Endothelial cell of umbilical vein (primary cell): ENCODE measurements around the gene OTOGL. TPM values are rescaled to one million over a fixed set of nuclear protein-coding genes. Genes with fewer than 3 reads are reported as not detected.

ENCODE experiments used
- BruUV-seq: library from RNA; stranded (reverse); fragments of 400-500 nt; replicated peaks from 2 replicates; lab custom pipeline; 2021; lab: Mats Ljungman, UMichigan
- CTCF ChIA-PET: fragments of 300-600, 350-600 bp; sonication (Branson Sonifier 250); formaldehyde crosslinking; loops from one replicate; lab custom pipeline; 2021; ENCODE audit warnings: antibody characterized with exemption, inconsistent platforms; lab: Charles Lee
- POLR2A ChIA-PET: fragments of 300-600, 350-600 bp; sonication (Branson Sonifier 250); formaldehyde crosslinking; loops from one replicate; lab custom pipeline; 2021; ENCODE audit warnings: antibody characterized with exemption, inconsistent platforms; lab: Charles Lee
- DNase-seq: peaks from one replicate; pipeline ENCODE4 v3.0.0-alpha.2; 2011; ENCODE audit warnings: low read depth, low spot score
- FAIRE-seq: peaks from 2 replicates; lab custom pipeline; 2011; peaks lifted over from hg19 to GRCh38; lab: Jason Lieb, UNC
- H2AFZ ChIP-seq: 2 replicates; pipeline ENCODE4 v1.6.0; 2012; ENCODE audit warnings: low read depth, low read length, control low read depth, inconsistent platforms
- H3K27ac ChIP-seq: 2 replicates; pipeline ENCODE4 v1.5.1; 2011; ENCODE audit warnings: low read depth, mild to moderate bottlenecking, control low read depth, low read length, moderate library complexity; ENCODE audit not compliant: insufficient read depth
- H3K27me3 ChIP-seq, 2 experiments: 2 replicates each; pipeline versions ENCODE4 v1.6.0 to v1.6.1; 2011; ENCODE audit warnings: low read length in 2 of 2, mixed read lengths in 1 of 2; ENCODE audit not compliant: control insufficient read depth in 2 of 2, insufficient read depth in 2 of 2
- H3K36me3 ChIP-seq, 2 experiments: 2 replicates in 1 of 2; 3 replicates in 1 of 2; pipeline ENCODE4 v1.5.1; 2011; ENCODE audit warnings: low read length in 2 of 2, mild to moderate bottlenecking in 1 of 2, moderate library complexity in 1 of 2; ENCODE audit not compliant: control insufficient read depth in 2 of 2, insufficient read depth in 2 of 2; ENCODE audit errors: extremely low read depth in 1 of 2
- H3K4me1 ChIP-seq: 3 replicates; pipeline ENCODE4 v1.5.1; 2011; ENCODE audit warnings: mild to moderate bottlenecking, low read length; ENCODE audit not compliant: control insufficient read depth, insufficient read depth; ENCODE audit errors: extremely low read depth
- H3K4me2 ChIP-seq: 2 replicates; pipeline ENCODE4 v1.6.1; 2011; ENCODE audit warnings: low read length, control low read depth, mixed read lengths; ENCODE audit not compliant: insufficient read depth
- H3K4me3 ChIP-seq, 3 experiments: fragments of 200-600 bp in 1 of 3; sonication (generic), shearing (Covaris generic) in 1 of 3; replicated peaks in 1 of 3; 2 replicates each; pipeline ENCODE4 v1.5.1; 2011 to 2016; ENCODE audit warnings: control low read depth in 3 of 3, low read length in 3 of 3, mild to moderate bottlenecking in 2 of 3, inconsistent platforms in 1 of 3, low read depth in 1 of 3, moderate library complexity in 1 of 3; ENCODE audit not compliant: insufficient read depth in 1 of 3
- H3K79me2 ChIP-seq: 2 replicates; pipeline ENCODE4 v1.6.0; 2012; ENCODE audit warnings: low read length, inconsistent platforms; ENCODE audit not compliant: control insufficient read depth, insufficient read depth
- H3K9ac ChIP-seq: replicated peaks from 2 replicates; pipeline ENCODE3; 2011; ENCODE audit warnings: low read length, control low read depth; ENCODE audit not compliant: insufficient read depth; ENCODE audit errors: extremely low read depth
- H3K9me1 ChIP-seq: replicated peaks from 3 replicates; pipeline ENCODE4 v1.6.0; 2011; ENCODE audit warnings: mild to moderate bottlenecking, low read length; ENCODE audit not compliant: control insufficient read depth, insufficient read depth; ENCODE audit errors: extremely low read depth
- H3K9me3 ChIP-seq: replicated peaks from 2 replicates; pipeline ENCODE4 v1.5.1; 2012; ENCODE audit warnings: low read length, inconsistent platforms; ENCODE audit not compliant: control insufficient read depth, insufficient read depth
- H4K20me1 ChIP-seq: replicated peaks from 2 replicates; pipeline ENCODE3; 2011; ENCODE audit warnings: mild to moderate bottlenecking, low read length; ENCODE audit not compliant: control insufficient read depth, insufficient read depth; ENCODE audit errors: extremely low read depth
- CTCF ChIP-seq, 2 donors: IDR thresholded peaks; 1 replicate in 1 of 2; 2 replicates in 1 of 2; pipeline ENCODE4 v1.5.1; 2011; ENCODE audit warnings: low read length in 2 of 2, mild to moderate bottlenecking in 2 of 2, moderate library complexity in 2 of 2, control low read depth in 1 of 2, inconsistent platforms in 1 of 2, low read depth in 1 of 2; ENCODE audit not compliant: insufficient read depth in 1 of 2; ENCODE audit errors: extremely low read depth in 1 of 2
- EZH2 ChIP-seq: IDR thresholded peaks from 2 replicates; pipeline ENCODE4 v1.6.1; 2012; ENCODE audit warnings: borderline replicate concordance, low read depth, mild to moderate bottlenecking, moderate library complexity, low read length, inconsistent platforms; ENCODE audit not compliant: severe bottlenecking
- FOS ChIP-seq: IDR thresholded peaks from 2 replicates; pipeline ENCODE4 v1.6.1; 2011; ENCODE audit warnings: mild to moderate bottlenecking, low read length, moderate library complexity, borderline replicate concordance; ENCODE audit not compliant: insufficient read depth
- GATA2 ChIP-seq: IDR thresholded peaks from 2 replicates; pipeline ENCODE4 v1.7.0; 2011; ENCODE audit warnings: low read depth, mild to moderate bottlenecking, moderate library complexity, mixed read lengths, low read length; ENCODE audit not compliant: insufficient read length, insufficient read depth
- JUN ChIP-seq: IDR thresholded peaks from 2 replicates; pipeline ENCODE4 v1.6.1; 2011; ENCODE audit warnings: borderline replicate concordance, low read depth; ENCODE audit not compliant: insufficient read length, insufficient read depth
- MAX ChIP-seq: IDR thresholded peaks from 2 replicates; pipeline ENCODE4 v1.6.1; 2011; ENCODE audit not compliant: insufficient read depth, insufficient read length
- MYC ChIP-seq: IDR thresholded peaks from one replicate; pipeline ENCODE4 v1.6.1; 2011; ENCODE audit warnings: mild to moderate bottlenecking, low read depth, low read length
- POLR2A ChIP-seq: IDR thresholded peaks from 2 replicates; pipeline ENCODE4 v1.6.1; 2012; ENCODE audit warnings: low read depth, mild to moderate bottlenecking, control low read depth, low read length
- POLR2AphosphoS5 ChIP-seq: IDR thresholded peaks from 2 replicates; pipeline ENCODE4 v1.6.1; 2012; ENCODE audit warnings: low read depth, mild to moderate bottlenecking, control low read depth, low read length, moderate library complexity; ENCODE audit not compliant: insufficient read depth
- dilution Hi-C: fragments of 300-500 bp; cut with MboI; formaldehyde crosslinking; loops from one replicate; pipeline ENCODE4 v1.15.0; 2019; ENCODE audit warnings: low sequenced_read_pairs; ENCODE audit not compliant: extremely low pct_ligation_motif_present
- intact Hi-C: fragments of 100-400 bp; cut with micrococcal nuclease; formaldehyde crosslinking; loops from one replicate; pipeline ENCODE4 v1.10.0; 2022
- polyA plus RNA-seq, 4 experiments: library from polyadenylated mRNA; depleted of rRNA in 3 of 4; stranded (reverse) in 3 of 4; unstranded in 1 of 4; fragments of >200 nt; gene quantifications; 2 replicates each; pipeline versions ENCODE4 v1.2.1 to v1.2.3, GENCODE V29; 2011 to 2012; ENCODE audit warnings: missing spikeins in 1 of 4
- total RNA-seq: library from RNA; stranded (reverse); gene quantifications from 2 replicates; pipeline ENCODE4 v1.2.3, GENCODE V29; 2021

Gene OTOGL
- total and polyA plus RNA-seq, 2 donors (not counting 3 experiments of a cell fraction or from before 2014, with no cell fraction given): 1.4 to 2.0 TPM

GRCh38 chr12:80192087-80192486 is 92.8 kb downstream of the OTOGL start:
- Histone ChIP-seq H2AFZ (peak overlapping the region; percentile 8), H3K27me3 (no peaks in the 10 kb centered on the region), H3K9me3 (no peaks in the 10 kb centered on the region), H3K4me1 (peaks cover 11% of the 10 kb centered on the region), H3K4me2 (no peak overlapping the region), H3K9me1 (no peaks in the 10 kb centered on the region), H3K9ac (no peak overlapping the region), H3K79me2 (no peaks in the 10 kb centered on the region), H3K27ac (no peak overlapping the region), H4K20me1 (no peaks in the 10 kb centered on the region), H3K36me3 (no peaks in the 10 kb centered on the region), H3K4me3 (no peak overlapping the region)
- DNase-seq: no peak
- TF ChIP-seq FOS (no peak), CTCF (IDR thresholded peaks at IDR 0.05; ENCODE audit: extremely low read depth in 1 of 2, insufficient read depth in 1 of 2, low read depth in 1 of 2, low read length in 2 of 2) (no peak), GATA2 (no peak), EZH2 (no peak), POLR2A (no peak), MAX (no peak), JUN (no peak), MYC (no peak), POLR2AphosphoS5 (no peak)
- CTCF ChIA-PET: interaction anchor here (6.1 kb wide), 1 partner anchor 78 kb away, joined by 100 read pairs; no protein-coding TSS in a partner anchor
- intact Hi-C loops (loop anchor here (10.0 kb wide), 1 partner anchor 433 kb away; no protein-coding TSS in a partner anchor), dilution Hi-C loops (no loop called here)
- BruUV-seq: no TSS peak
- POLR2A ChIA-PET: no interaction called here
- FAIRE-seq: no peak
